HEK293 (cell line): Measurements from ENCODE around the gene CFAP73.

ENCODE experiments used
- CTCF ChIA-PET: fragments of 350-600 bp; formaldehyde crosslinking; extraction: SDS; loops from one replicate; lab custom pipeline; 2021; ENCODE audit warnings: antibody characterized with exemption; lab: Yijun Ruan, JAX
- POLR2A ChIA-PET: fragments of 300-600 bp; formaldehyde crosslinking; extraction: SDS; loops from one replicate; lab custom pipeline; 2020; ENCODE audit warnings: antibody characterized with exemption, inconsistent platforms; lab: Yijun Ruan, JAX
- H3K27ac ChIP-seq: fragments of 200-500 bp; sonication (Bioruptor generic); 2 replicates; pipeline ENCODE4 v1.5.1; 2014; ENCODE audit warnings: low read depth, low read length, control low read depth, inconsistent platforms; ENCODE audit errors: extremely low read depth
- H3K36me3 ChIP-seq, 2 experiments: fragments of 200-500 bp in 1 of 2; sonication (Bioruptor generic) in 1 of 2; 1 replicate in 1 of 2; 2 replicates in 1 of 2; pipeline ENCODE4 v1.5.1; 2014 to 2017; ENCODE audit warnings: inconsistent platforms in 2 of 2, low read length in 2 of 2; ENCODE audit not compliant: control insufficient read depth in 2 of 2, insufficient read depth in 1 of 2
- H3K4me1 ChIP-seq: fragments of 200-500 bp; sonication (Bioruptor generic); 2 replicates; pipeline ENCODE4 v1.5.1; 2014; ENCODE audit warnings: mild to moderate bottlenecking, low read length, inconsistent platforms; ENCODE audit not compliant: control insufficient read depth, insufficient read depth
- H3K4me3 ChIP-seq: 2 replicates; pipeline ENCODE4 v1.5.1; 2011; ENCODE audit warnings: low read depth, mild to moderate bottlenecking, control low read depth, low read length, moderate library complexity
- H3K9me3 ChIP-seq: fragments of 200-500 bp; sonication (Bioruptor generic); 2 replicates; pipeline ENCODE4 v1.5.1; 2014; ENCODE audit warnings: low read depth, low read length, inconsistent platforms; ENCODE audit not compliant: control insufficient read depth, insufficient read depth
- EGR2 ChIP-seq: fragments of 450-650 bp; formaldehyde crosslinking; IDR thresholded peaks from 2 replicates; pipeline ENCODE4 v1.5.1; 2016; ENCODE audit warnings: low read depth, missing biosample characterization, missing genetic modification characterization
- GLIS2 ChIP-seq: fragments of 450-650 bp; formaldehyde crosslinking; IDR thresholded peaks from 2 replicates; pipeline ENCODE4 v1.5.1; 2016; ENCODE audit warnings: missing biosample characterization, missing genetic modification characterization
- IKZF3 ChIP-seq: fragments of 450-650 bp; IDR thresholded peaks from 2 replicates; pipeline ENCODE4 v1.5.0; 2018; ENCODE audit warnings: missing biosample characterization, mild to moderate bottlenecking, missing genetic modification characterization, moderate library complexity
- KLF16 ChIP-seq: fragments of 450-650 bp; formaldehyde crosslinking; IDR thresholded peaks from 2 replicates; pipeline ENCODE4 v1.5.1; 2017; ENCODE audit warnings: missing biosample characterization, missing genetic modification characterization
- RBAK ChIP-seq: fragments of 450-650 bp; formaldehyde crosslinking; IDR thresholded peaks from 2 replicates; pipeline ENCODE4 v1.5.1; 2016; ENCODE audit warnings: missing biosample characterization, missing genetic modification characterization
- REST ChIP-seq: fragments of 450-650 bp; formaldehyde crosslinking; IDR thresholded peaks from 2 replicates; pipeline ENCODE4 v1.5.1; 2016; ENCODE audit warnings: missing biosample characterization, missing genetic modification characterization
- WT1 ChIP-seq: fragments of 450-650 bp; formaldehyde crosslinking; IDR thresholded peaks from 2 replicates; pipeline ENCODE4 v1.5.1; 2016; ENCODE audit warnings: missing biosample characterization, missing genetic modification characterization
- YY2 ChIP-seq: fragments of 450-650 bp; formaldehyde crosslinking; IDR thresholded peaks from 2 replicates; pipeline ENCODE4 v1.5.1; 2016; ENCODE audit warnings: missing biosample characterization, missing genetic modification characterization
- ZNF121 ChIP-seq: fragments of 450-650 bp; formaldehyde crosslinking; IDR thresholded peaks from 2 replicates; pipeline ENCODE4 v1.5.1; 2016; ENCODE audit warnings: missing biosample characterization, missing genetic modification characterization
- ZNF132 ChIP-seq: fragments of 450-650 bp; formaldehyde crosslinking; IDR thresholded peaks from 2 replicates; pipeline ENCODE4 v1.5.1; 2017; ENCODE audit warnings: missing biosample characterization, missing genetic modification characterization, borderline replicate concordance
- ZNF26 ChIP-seq: fragments of 450-650 bp; formaldehyde crosslinking; IDR thresholded peaks from 2 replicates; pipeline ENCODE4 v1.5.1; 2016; ENCODE audit warnings: missing biosample characterization, missing genetic modification characterization
- ZNF362 ChIP-seq: fragments of 450-650 bp; formaldehyde crosslinking; IDR thresholded peaks from 2 replicates; pipeline ENCODE4 v1.5.1; 2016; ENCODE audit warnings: missing biosample characterization, missing genetic modification characterization
- ZNF623 ChIP-seq: fragments of 450-650 bp; formaldehyde crosslinking; IDR thresholded peaks from 2 replicates; pipeline ENCODE4 v1.5.1; 2016; ENCODE audit warnings: missing biosample characterization, missing genetic modification characterization
- ZNF664 ChIP-seq: fragments of 450-650 bp; formaldehyde crosslinking; IDR thresholded peaks from 2 replicates; pipeline ENCODE4 v1.5.1; 2016; ENCODE audit warnings: missing biosample characterization, missing genetic modification characterization

Gene CFAP73

GRCh38 chr12:113196990-113197389 lies 47.5 kb downstream of the CFAP73 start (continued):
- TF ChIP-seq ZNF362 (tag by site-specific recombination), result peak; percentile 66
- TF ChIP-seq ZNF121 (tag by site-specific recombination), result peak; percentile 62; the same call in 1 of the 2 replicates
- 0 out of 2 replicates have a peak, but pooled peaks have one; percentile 30 for TF ChIP-seq KLF16 (tag by site-specific recombination)

- TF ChIP-seq RBAK (tag by site-specific recombination), result no peak
- TF ChIP-seq ZNF623 (tag by site-specific recombination), result peak; percentile 95
- H3K4me3 ChIP-seq, result no peak overlapping the region
- H3K9me3 ChIP-seq, result no peaks in the 10 kb centered on the region
- ChIA-PET POLR2A (interaction anchor here (0.6 kb wide), 6 partner anchors 9 to 114 kb away, joined by 3 to 9 read pairs (median 6); no protein-coding TSS in a partner anchor), CTCF (interaction anchor here (0.6 to 2.3 kb wide), 9 partner anchors 11 to 211 kb away, joined by 3 to 8 read pairs (median 3); partner anchors contain the start of gene DDX54)
- no peaks in the 10 kb centered on the region for H3K4me1 ChIP-seq
- no peak overlapping the region for H3K27ac ChIP-seq
- peaks cover 0 to 3% of the 10 kb centered on the region in 2 experiments; a peak in 1 of 3 replicates for H3K36me3 ChIP-seq
Measured at GRCh38 chr12:113197518-113198077, 48.1 kb downstream of the CFAP73 start.

- TF ChIP-seq GLIS2 (no peak), ZNF132 (tag by site-specific recombination) (no peak), REST (no peak), IKZF3 (tag by site-specific recombination) (no peak), EGR2 (tag by site-specific recombination) (no peak), YY2 (tag by site-specific recombination) (no peak), WT1 (tag by site-specific recombination) (no peak), ZNF26 (tag by site-specific recombination) (no peak), ZNF664 (no peak)
- TF ChIP-seq, all 188 proteins: peak for 0
- POLR2A ChIA-PET, result no interaction called here
- no peaks in the 10 kb centered on the region for H3K9me3 ChIP-seq
- no peaks in the 10 kb centered on the region for H3K36me3 ChIP-seq
- CTCF ChIA-PET, result interaction anchor here (1.1 kb wide), 1 partner anchor 207 kb away, joined by 5 read pairs; no protein-coding TSS in a partner anchor
- no peak overlapping the region for H3K4me3 ChIP-seq
- no peak overlapping the region for H3K27ac ChIP-seq
- H3K4me1 ChIP-seq, result no peaks in the 10 kb centered on the region
Measured at GRCh38 chr12:113198296-113198695, 48.8 kb downstream of the CFAP73 start.
